Activated naive CD4-positive, alpha-beta T cell treated with anti-CD3 and anti-CD28 coated beads, Interleukin-2, amount 50 U/mL, for 72 hours (primary cell): ENCODE data around the gene MSANTD3. TPM values are rescaled to one million over a fixed set of nuclear protein-coding genes. Genes with fewer than 3 reads are reported as not detected.

Source experiments
- ATAC-seq, 2 donors: fragments of 150-1000 bp; cut with Tn5 transposase; 2 replicates each; pipeline ENCODE4 v1.10.0; 2021; ENCODE audit warnings: mild to moderate bottlenecking in 2 of 2, moderate library complexity in 2 of 2
- DNase-seq, 2 donors: peaks; one replicate each; pipeline ENCODE4 v3.0.0; 2021 to 2022; ENCODE audit warnings: low spot score in 2 of 2
- H3K27ac Mint-ChIP-seq, 2 donors: one replicate each; pipeline ENCODE4 v1.8.0; 2022; ENCODE audit warnings: mild to moderate bottlenecking in 2 of 2, mixed read lengths in 2 of 2
- H3K36me3 Mint-ChIP-seq, 2 donors: one replicate each; pipeline ENCODE4 v1.8.0; 2022; ENCODE audit warnings: mixed read lengths in 2 of 2
- H3K9me3 Mint-ChIP-seq, 2 donors: one replicate each; pipeline ENCODE4 v1.8.0; 2022; ENCODE audit warnings: mixed read lengths in 2 of 2
- total RNA-seq, 2 donors: library from RNA; stranded (reverse); gene quantifications; one replicate each; pipeline ENCODE4 v1.2.3, GENCODE V29; 2022

Gene MSANTD3
- total RNA-seq, 2 donors from 2014 or later: 10.8 to 18.5 TPM

GRCh38 chr9:100473276-100474081, 46.5 kb downstream of the MSANTD3 start:
- no peak overlapping the region for H3K27ac Mint-ChIP-seq
- H3K9me3 Mint-ChIP-seq: no peaks in the 10 kb centered on the region
- peaks cover 5 to 6% of the 10 kb centered on the region in 2 donors for H3K36me3 Mint-ChIP-seq
- ATAC-seq (peak; percentile 74 to 78), DNase-seq (peak; percentile 46 to 57)

DNA sequence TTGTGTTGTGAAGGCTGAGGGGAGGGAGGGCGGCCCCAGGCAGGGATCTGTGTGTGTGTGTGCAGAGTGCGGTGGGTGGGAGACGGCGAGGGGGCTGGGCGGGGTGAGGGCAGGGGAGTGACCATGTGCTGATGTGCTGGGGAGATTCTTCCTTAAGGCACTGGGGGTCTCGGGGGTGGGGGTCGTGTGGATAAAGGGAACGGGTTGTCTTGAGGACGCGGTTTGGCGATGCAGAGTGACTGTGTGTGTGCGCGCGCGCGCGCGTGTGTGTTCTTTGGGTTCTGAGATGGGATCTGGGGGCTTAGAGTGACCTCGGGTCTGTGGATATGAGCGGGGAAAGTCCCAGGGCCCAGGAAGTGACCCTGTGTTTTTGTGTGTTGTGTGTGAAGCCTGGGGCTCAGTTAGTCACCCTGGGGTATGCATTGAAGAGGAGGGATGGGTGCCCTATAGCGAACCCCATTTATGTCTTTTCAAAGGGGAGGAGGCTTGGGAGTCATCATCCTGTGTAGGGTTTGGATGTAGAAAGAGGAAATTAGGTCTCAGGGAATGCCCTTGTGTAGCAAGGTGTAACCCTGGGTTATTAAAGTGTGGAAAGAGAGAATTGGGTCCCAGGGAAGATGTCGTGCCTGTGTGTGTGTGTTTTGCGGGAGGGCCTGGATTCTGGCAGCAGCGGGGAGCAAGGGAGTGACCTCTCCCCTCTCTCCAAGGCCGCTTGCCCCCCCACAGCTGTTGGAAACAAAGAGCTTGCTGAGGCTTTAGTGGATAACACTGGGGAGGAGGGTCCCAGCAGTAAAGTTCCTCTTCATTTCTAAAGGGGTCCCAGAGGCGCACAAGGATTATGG, 47.4 kb downstream of the MSANTD3 start:
- peak in 1 of 2 donors; percentile 2 for DNase-seq
- H3K9me3 Mint-ChIP-seq: no peaks in the 10 kb centered on the region
- no peak for ATAC-seq
- no peak overlapping the region for H3K27ac Mint-ChIP-seq
- peaks cover 5 to 6% of the 10 kb centered on the region in 2 donors for H3K36me3 Mint-ChIP-seq

GRCh38 chr9:100474924-100475276, 48.0 kb downstream of the MSANTD3 start:
- H3K36me3 Mint-ChIP-seq: peaks cover 6 to 9% of the 10 kb centered on the region in 2 donors
- no peak overlapping the region for H3K27ac Mint-ChIP-seq
- DNase-seq (no peak), ATAC-seq (no peak)
- H3K9me3 Mint-ChIP-seq: no peaks in the 10 kb centered on the region

- Mint-ChIP-seq H3K27ac (no peak overlapping the region), H3K9me3 (no peaks in the 10 kb centered on the region), H3K36me3 (peaks cover 6 to 9% of the 10 kb centered on the region in 2 donors)
- ATAC-seq (no peak), DNase-seq (no peak)
Observed at GRCh38 chr9:100477241-100477640, 50.3 kb downstream of the MSANTD3 start.

DNA sequence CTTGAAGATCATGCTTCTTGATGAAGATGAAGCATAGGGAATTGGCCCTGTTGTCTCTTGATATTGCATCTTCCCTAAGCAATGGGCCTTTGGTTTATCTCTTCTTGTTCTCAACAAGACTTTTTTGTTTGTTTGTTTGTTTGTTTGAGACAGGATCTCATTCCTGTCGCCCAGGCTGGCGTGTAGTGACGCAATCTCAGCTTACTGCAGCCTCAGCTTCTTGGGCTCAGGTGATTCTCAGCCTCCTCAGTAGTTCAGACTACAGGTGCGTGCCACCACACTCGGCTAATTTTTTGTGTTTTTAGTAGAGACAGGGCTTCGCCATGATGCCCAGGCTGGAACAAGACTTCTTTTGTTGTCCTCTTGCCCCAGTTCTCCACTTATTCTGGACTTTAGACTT, 51.2 kb downstream of the MSANTD3 start:
- ATAC-seq (no peak), DNase-seq (no peak)
- no peaks in the 10 kb centered on the region for H3K9me3 Mint-ChIP-seq
- no peak overlapping the region for H3K27ac Mint-ChIP-seq
- H3K36me3 Mint-ChIP-seq: peaks cover 6 to 9% of the 10 kb centered on the region in 2 donors

GRCh38 chr9:100479820-100480219, 52.9 kb downstream of the MSANTD3 start:
- ATAC-seq: no peak
- H3K9me3 Mint-ChIP-seq: no peaks in the 10 kb centered on the region
- H3K27ac Mint-ChIP-seq: no peak overlapping the region
- peaks cover 0 to 4% of the 10 kb centered on the region in 2 donors for H3K36me3 Mint-ChIP-seq
- DNase-seq: no peak

GRCh38 chr9:100485196-100485595, 58.3 kb downstream of the MSANTD3 start:
- ATAC-seq (no peak), DNase-seq (no peak)
- Mint-ChIP-seq H3K9me3 (no peaks in the 10 kb centered on the region), H3K27ac (no peak overlapping the region), H3K36me3 (no peaks in the 10 kb centered on the region)

DNA sequence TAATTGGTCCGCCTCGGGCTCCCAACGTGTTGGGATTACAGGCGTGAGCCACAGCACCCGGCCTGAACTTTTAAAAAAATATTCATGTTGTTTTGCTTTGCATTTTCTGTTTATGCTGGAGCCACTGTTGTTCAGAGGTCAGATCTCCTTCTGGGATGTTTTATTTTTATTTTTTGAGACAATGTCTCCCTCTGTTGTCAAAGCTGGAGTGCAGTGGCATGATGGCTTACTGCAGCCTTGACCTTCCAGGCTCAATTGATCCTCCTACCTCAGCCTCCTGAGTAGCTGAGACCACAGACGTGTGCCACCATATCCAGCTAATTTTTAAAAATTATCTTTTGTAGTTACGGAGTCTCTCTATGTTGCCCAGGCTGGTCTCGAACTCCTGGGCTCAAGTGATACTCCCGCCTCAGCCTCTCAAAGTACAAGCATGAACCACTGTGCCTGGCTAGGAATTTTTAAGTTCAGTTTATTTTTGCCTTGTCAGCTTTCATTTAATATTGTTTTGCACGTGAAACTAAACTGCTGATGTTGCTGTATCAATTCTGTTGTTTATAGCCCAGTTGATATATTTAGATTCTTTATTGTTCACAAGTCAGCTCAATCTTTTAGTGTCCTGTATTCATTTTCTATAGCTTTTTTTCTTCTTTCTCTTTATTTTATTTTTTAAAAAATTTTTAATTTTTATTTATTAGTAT, 59.7 kb downstream of the MSANTD3 start:
- DNase-seq: no peak
- H3K9me3 Mint-ChIP-seq: no peaks in the 10 kb centered on the region
- H3K27ac Mint-ChIP-seq: no peak overlapping the region
- H3K36me3 Mint-ChIP-seq: no peaks in the 10 kb centered on the region
- no peak for ATAC-seq

DNA sequence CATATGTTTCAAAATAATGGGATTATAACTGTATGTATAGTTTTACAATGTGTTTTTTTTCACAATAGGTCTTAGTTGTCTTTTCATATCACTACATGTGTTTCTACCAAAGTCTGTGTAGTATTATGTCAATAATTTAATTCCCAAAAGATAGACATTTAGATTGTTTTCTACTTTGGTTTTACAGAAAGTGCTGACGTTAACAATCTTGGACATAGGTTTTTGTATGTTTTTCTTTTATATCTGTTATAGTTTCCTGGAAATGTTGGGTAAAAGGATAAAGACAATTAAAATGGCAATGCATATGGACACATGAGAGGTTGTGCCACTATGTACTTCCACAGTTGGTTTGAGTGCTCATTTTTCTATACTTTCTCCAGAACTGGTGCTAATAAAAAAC, 61.2 kb downstream of the MSANTD3 start:
- Mint-ChIP-seq H3K9me3 (no peaks in the 10 kb centered on the region), H3K36me3 (no peaks in the 10 kb centered on the region), H3K27ac (no peak overlapping the region)
- DNase-seq (no peak), ATAC-seq (no peak)

- H3K9me3 Mint-ChIP-seq: no peaks in the 10 kb centered on the region
- no peak overlapping the region for H3K27ac Mint-ChIP-seq
- H3K36me3 Mint-ChIP-seq: no peaks in the 10 kb centered on the region
- DNase-seq (no peak), ATAC-seq (no peak)
Observed at GRCh38 chr9:100489836-100490235, 62.9 kb downstream of the MSANTD3 start.

DNA sequence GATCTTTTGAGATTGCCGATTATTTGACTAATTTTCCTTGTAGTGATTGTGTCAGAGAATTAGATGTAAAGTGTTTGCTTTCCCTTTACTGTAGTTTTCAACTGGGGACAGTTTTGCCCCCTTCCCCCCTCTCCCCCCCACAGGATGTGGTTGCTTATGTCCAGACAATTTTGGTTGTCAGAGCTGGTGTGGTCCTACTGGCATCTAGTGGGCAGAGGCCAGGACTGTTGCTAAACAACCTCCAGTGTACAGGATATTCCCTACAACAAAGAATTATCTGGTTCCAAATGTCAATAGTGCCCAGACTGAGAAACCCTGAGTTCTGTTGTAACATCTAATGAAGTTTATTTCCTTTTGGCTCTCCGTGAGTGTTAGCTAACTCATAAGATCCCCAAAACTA, 66.0 kb downstream of the MSANTD3 start:
- no peak for DNase-seq
- H3K27ac Mint-ChIP-seq: no peak overlapping the region
- no peaks in the 10 kb centered on the region for H3K36me3 Mint-ChIP-seq
- no peak for ATAC-seq
- H3K9me3 Mint-ChIP-seq: no peaks in the 10 kb centered on the region

GRCh38 chr9:100498592-100498991, 71.6 kb downstream of the MSANTD3 start:
- H3K27ac Mint-ChIP-seq: no peak overlapping the region
- ATAC-seq (no peak), DNase-seq (no peak)
- H3K9me3 Mint-ChIP-seq: no peaks in the 10 kb centered on the region
- H3K36me3 Mint-ChIP-seq: no peaks in the 10 kb centered on the region

DNA sequence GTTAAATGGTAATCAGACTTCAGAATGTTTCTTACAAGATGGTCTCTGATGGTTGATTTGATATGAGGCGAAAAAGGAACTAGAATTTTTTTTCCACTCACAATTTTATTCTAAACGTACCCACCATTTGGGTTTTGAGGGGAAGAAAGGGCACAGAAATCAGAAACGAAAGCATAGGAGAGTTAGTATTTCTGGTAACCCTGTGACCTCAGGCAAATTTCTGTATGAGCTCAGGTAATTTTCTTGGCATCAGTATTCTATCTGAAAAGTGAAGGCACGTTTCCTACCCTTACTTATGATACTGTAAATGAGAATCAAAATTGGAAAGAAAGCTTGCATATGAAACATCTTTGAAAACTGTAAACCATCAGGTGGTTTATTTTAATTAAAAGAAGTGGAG, 72.5 kb downstream of the MSANTD3 start:
- H3K9me3 Mint-ChIP-seq: no peaks in the 10 kb centered on the region
- DNase-seq (no peak), ATAC-seq (no peak)
- H3K36me3 Mint-ChIP-seq: no peaks in the 10 kb centered on the region
- H3K27ac Mint-ChIP-seq: no peak overlapping the region

DNA sequence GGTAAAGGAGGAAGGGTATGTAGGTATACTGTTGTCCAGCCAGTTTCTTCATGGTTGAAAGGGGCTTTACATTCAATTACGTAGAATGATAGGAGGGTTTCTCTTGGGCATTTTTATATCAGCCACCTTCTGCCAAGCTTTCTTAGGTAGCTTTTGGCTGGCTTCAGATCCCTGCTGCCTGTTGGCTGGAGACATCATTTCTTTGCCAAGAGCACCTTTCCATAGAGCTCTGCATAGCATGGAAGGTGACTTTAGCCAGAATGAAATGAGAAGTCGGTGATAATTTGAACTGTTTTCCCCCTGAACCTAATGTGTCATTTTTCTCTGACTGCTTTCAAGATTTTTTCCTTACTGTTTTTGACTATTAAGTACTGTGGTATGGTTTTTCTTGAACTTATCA, 72.9 kb downstream of the MSANTD3 start:
- Mint-ChIP-seq H3K27ac (no peak overlapping the region), H3K36me3 (no peaks in the 10 kb centered on the region), H3K9me3 (no peaks in the 10 kb centered on the region)
- ATAC-seq: no peak
- DNase-seq: no peak
